Measurements from ENCODE around the gene XYLB.
A peak's percentile ranks its signal among the peaks of the same experiment; 100 is the strongest.

XYLB gene

DNA sequence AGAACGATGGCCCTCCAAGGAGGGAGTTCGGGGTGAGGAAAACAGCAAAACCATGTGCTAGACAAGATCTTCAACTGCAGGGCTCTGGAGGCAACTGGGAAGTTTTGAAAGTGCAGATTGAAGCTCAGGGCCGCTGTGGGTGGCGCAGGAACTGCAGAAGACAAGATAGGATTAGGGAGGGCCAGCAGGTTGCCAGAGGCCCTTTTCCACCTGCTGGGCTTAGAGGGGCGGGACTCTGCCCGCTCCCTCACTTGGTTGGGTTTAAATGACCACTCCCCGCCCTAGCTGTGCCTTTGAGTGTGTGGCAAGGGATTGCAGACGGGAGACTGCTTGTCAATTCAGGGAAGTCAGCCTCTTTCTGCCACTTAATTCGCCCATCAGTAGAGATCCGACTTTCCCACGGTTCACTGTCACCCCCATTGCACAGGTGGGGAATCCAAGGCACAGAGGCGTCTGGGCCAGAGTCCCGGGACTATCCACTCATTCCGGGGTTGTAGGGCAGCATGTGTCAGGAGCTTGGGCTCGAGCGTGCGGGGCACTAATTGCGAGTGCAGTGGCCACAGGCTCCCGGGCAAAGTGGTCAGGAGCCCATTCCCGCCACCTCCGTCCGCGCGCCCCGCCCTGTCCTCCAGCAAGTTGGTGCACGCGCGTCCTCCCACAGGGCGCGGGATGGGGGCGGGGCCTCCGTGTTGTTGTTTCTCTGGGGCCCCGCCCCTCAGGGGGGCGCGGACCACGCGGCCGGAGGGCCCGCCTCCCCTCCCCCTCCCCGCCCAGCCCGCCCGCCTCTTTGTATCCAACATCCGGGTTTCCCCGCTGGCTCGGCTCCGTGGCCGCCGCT lies 106.7 kb downstream of the XYLB start, which contains the start of gene ACVR2B:
ACVR2B (plus strand) TSS at position 816 of the 838 bp plus-strand sequence. CDS start 433 bp downstream, outside the sequence.
- DNase-seq (ENCODE audit: low read depth), result peak; percentile 76
- peak within 1 kb of the TSS; percentile 68 for H3K4me3 ChIP-seq (ENCODE audit: low read depth, low read length)

DNA sequence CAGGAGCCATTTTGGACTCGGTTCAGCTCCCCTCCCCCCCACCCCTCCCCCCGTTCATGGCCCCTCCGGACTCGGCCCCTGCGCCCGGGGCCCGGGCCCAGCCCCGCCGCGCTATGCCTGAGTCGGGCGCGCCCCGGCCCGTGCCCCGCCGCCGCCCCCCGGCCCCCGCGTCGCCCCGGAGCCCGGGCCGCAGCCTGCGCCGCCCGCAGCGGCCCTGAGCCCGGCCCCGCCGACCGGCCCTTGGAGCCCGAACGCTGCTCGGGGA lies 107.3 kb downstream of the XYLB start:
- TF ChIP-seq, protein P1, sequence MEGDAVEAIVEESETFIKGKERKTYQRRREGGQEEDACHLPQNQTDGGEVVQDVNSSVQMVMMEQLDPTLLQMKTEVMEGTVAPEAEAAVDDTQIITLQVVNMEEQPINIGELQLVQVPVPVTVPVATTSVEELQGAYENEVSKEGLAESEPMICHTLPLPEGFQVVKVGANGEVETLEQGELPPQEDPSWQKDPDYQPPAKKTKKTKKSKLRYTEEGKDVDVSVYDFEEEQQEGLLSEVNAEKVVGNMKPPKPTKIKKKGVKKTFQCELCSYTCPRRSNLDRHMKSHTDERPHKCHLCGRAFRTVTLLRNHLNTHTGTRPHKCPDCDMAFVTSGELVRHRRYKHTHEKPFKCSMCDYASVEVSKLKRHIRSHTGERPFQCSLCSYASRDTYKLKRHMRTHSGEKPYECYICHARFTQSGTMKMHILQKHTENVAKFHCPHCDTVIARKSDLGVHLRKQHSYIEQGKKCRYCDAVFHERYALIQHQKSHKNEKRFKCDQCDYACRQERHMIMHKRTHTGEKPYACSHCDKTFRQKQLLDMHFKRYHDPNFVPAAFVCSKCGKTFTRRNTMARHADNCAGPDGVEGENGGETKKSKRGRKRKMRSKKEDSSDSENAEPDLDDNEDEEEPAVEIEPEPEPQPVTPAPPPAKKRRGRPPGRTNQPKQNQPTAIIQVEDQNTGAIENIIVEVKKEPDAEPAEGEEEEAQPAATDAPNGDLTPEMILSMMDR (conservative IDR thresholded peaks at IDR 0.05; ENCODE audit: low read depth, low read length), result no peak

More for the DNA sequence above, 106.7 kb downstream of the XYLB start, which contains the start of gene ACVR2B:
- TF ChIP-seq, protein P1 (conservative IDR thresholded peaks at IDR 0.05; ENCODE audit: low read depth, low read length), result no peak

DNA sequence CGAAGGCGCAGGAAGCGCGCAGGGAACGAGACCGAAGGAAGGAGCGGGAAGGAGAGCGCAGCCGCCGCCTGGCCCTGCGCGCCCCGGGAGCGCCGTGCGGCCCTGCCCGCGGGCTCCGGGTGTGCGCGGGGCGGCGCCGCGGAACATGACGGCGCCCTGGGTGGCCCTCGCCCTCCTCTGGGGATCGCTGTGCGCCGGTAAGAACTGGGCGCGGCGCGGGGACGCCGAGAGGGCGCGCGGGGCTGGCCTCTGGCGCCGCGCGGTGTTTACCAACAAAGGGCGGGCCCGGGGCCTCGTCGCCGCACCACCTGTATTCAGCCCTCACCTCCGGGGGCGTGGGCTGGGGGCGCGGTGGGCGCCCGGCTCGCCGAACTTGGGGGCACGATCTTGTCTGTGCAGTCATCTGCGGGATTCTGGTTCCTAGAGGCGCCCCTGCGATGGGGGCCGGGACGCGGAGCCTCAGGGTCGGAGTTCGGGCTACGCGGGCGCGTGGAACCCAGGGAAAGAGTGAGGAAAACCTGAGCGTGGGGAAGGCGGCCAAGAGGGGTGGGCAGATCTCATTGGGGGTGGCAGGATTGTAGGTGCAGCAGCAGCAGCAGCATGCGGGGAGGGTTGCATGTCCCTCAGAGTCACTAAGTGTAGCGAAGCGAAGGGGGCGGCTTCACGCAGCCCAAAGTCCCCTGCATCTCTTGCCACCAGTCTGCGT lies 107.7 kb downstream of the XYLB start:
- TF ChIP-seq, protein P1 (conservative IDR thresholded peaks at IDR 0.05; ENCODE audit: low read depth, low read length), result no peak
- H3K4me3 ChIP-seq (ENCODE audit: low read depth, low read length), result peak overlapping the region; percentile 68

More for the DNA sequence above, 107.3 kb downstream of the XYLB start:
- peak overlapping the region; percentile 68 for H3K4me3 ChIP-seq (ENCODE audit: low read depth, low read length)
- no peak for DNase-seq (ENCODE audit: low read depth)

DNA sequence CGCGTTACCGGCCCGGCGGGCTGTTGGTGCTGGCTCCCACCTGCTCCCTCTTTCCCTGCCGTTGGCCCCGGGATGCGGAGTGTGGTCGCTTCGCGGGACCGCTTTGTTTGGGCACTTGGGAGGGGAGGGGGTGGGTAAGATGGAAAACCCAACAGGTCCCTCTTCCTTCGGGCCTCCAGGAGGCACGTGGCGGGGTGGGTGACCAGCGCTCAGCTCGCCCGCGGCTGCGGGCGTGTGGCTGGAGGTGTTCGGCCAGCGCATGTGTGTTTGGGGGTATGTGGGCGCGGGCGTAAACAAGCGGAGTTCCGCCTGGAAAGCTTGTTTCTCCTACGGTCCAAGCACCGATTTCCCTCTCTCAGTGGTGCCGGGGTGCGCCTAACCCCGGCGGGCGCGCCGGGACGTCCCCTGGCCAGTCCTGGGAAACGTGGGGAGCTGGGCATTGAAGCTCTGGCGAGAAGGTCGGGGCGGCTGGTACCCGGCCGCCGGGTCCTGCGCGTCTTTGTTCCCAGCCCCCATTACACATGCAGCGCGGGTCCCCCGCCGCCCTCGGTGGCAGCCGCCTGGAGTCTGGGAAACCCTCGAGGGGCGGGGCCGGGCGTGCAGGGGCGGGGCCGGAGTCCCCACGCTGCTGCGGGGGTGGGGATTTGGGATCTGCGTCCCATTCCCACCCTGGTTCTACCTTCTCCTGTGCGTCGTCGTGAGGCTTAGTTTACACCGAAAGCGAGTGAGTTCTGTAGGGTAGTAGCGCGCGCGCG lies 108.5 kb downstream of the XYLB start:
- peak overlapping the region; percentile 68 for H3K4me3 ChIP-seq (ENCODE audit: low read depth, low read length)
- TF ChIP-seq, protein P1 (conservative IDR thresholded peaks at IDR 0.05; ENCODE audit: low read depth, low read length), result no peak
- peak; percentile 40 for DNase-seq (ENCODE audit: low read depth)

More for the DNA sequence above, 107.7 kb downstream of the XYLB start:
- peak; percentile 25 for DNase-seq (ENCODE audit: low read depth)

DNA sequence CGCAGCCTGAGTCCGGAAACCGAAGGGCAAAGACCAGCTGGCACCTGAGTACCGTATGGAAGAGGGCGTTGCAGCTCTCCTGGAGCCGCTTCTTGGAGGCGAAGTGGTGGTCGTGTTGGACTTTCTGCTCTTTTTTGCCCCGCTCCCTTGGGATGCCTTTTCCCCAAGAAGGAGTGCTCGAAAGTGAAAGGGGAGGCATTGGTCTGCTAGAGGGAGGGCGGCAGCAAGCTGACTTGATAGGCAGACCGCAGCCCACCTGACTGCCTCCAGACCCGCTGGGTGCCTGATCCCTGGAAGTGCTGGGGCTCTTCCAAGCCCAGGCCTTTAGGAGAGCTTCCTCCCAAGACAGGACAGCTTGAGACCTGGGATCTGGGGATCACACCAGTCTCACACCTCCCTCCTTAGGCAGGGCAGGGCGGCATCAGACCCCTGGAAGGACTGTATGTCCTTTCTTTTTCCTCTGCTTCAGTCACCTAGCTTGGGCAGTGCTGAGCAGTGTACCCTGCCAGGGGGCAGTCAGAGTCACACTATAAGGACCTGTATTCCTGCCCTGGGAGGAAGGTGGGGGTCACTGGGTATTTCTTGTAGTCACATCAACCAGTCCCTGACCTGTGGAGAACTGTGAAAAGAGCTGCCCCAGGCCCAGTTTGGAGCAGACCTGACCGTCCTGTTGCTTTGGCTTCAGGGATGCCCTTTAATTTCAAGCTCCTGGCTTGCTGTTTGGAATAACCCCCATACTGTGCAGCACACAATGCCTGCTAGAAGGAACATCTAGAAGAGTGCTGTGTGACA lies 109.2 kb downstream of the XYLB start:
- DNase-seq (ENCODE audit: low read depth), result peak; percentile 60
- TF ChIP-seq, protein P1 (conservative IDR thresholded peaks at IDR 0.05; ENCODE audit: low read depth, low read length), result no peak
- H3K4me3 ChIP-seq (ENCODE audit: low read depth, low read length), result peak overlapping the region; percentile 68

Data from choroid plexus epithelial cell (primary cell).